ENCODE data around the gene CHRND.

Gene CHRND

DNA sequence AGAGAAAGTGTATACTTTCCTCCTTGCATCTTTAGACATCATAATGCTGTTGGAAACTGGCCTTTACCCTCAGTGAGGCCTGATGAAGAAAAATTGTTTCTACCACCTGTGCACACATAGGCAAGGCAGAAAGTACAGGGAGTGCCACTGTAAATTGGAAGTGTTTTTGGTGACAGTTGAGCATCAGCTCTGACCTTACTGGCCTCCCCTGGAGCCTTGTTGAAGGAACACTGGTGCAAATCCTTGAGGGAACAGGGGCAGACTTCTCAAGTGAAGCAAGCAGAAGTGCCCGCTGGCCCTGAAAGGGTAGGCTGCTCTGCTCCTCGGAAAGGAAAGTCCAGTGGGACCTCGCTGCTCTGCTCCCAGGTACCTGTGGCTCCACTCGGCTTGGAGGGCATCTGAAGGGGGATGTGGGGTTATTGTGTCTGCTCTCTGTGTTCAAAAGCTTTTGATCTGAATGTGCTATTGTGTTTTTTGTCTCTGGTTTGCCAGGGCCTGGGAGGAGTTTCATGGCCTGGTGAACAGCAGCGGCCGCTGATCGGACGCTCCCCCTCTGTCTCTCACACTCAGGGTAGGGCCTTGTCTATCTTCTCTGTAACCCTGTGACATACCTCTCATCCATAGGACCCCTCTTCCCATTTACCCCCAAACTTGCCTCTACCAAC lies 47.9 kb downstream of the CHRND start:
- Histone ChIP-seq H3K27ac (no peak overlapping the region), H3K4me3 (IDR thresholded peaks at IDR 0.05; ENCODE audit: insufficient read depth, low read depth, low read length) (no peak overlapping the region), H3K36me3 (ENCODE audit: insufficient read depth) (no peaks in the 10 kb centered on the region), H3K79me2 (ENCODE audit: insufficient read depth, low read depth) (no peaks in the 10 kb centered on the region), H3K27me3 (ENCODE audit: insufficient read depth, low read depth) (no peaks in the 10 kb centered on the region), H3K9ac (no peak overlapping the region), H2AFZ (ENCODE audit: low read depth) (no peak overlapping the region), H3K4me1 (ENCODE audit: low read depth, poor library complexity, severe bottlenecking) (no peaks in the 10 kb centered on the region), H3K4me2 (no peak overlapping the region), H4K20me1 (ENCODE audit: insufficient read depth) (no peaks in the 10 kb centered on the region)
- TF ChIP-seq, protein P1, sequence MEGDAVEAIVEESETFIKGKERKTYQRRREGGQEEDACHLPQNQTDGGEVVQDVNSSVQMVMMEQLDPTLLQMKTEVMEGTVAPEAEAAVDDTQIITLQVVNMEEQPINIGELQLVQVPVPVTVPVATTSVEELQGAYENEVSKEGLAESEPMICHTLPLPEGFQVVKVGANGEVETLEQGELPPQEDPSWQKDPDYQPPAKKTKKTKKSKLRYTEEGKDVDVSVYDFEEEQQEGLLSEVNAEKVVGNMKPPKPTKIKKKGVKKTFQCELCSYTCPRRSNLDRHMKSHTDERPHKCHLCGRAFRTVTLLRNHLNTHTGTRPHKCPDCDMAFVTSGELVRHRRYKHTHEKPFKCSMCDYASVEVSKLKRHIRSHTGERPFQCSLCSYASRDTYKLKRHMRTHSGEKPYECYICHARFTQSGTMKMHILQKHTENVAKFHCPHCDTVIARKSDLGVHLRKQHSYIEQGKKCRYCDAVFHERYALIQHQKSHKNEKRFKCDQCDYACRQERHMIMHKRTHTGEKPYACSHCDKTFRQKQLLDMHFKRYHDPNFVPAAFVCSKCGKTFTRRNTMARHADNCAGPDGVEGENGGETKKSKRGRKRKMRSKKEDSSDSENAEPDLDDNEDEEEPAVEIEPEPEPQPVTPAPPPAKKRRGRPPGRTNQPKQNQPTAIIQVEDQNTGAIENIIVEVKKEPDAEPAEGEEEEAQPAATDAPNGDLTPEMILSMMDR (conservative IDR thresholded peaks at IDR 0.05; ENCODE audit: low read depth, low read length) = no peak

DNA sequence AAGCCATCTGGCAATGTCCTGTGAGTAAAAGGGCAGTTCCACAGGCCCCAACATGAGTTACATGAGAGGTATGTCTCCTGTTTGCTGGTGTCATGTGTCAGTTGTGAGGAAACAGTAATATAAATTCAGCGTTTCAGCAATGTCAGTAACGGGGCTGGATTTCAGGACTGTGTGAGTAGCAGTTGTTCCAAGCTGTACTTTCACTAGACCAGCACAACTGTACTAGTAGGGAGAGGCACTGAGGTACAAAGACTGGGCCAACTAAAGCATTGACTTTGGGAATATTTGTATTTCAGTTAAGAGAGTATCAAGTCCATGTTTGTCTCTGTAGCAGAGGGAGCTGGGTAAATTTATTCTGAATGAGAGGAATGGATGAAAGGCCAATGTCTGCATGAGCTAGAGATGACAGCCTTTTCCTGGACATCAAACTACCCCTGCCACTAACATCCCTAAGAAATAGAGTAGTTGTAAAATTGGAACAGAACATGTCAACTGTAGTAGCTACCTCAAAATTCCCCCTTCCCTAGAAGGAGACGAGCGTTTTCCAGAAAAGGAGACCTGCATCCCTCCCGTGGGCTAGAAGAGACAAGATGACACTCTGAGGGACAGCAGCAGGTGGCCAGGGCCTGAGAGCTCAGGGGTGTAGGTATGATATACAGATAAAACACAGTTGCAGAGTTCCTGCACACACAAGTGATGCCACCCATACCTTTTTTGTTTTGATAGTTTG lies 48.9 kb downstream of the CHRND start:
- no peaks in the 10 kb centered on the region for H3K4me1 ChIP-seq (ENCODE audit: low read depth, poor library complexity, severe bottlenecking)
- H3K9ac ChIP-seq = no peak overlapping the region
- H3K4me3 ChIP-seq (IDR thresholded peaks at IDR 0.05; ENCODE audit: insufficient read depth, low read depth, low read length) = no peak overlapping the region
- no peak overlapping the region for H3K27ac ChIP-seq
- H3K36me3 ChIP-seq (ENCODE audit: insufficient read depth) = no peaks in the 10 kb centered on the region
- TF ChIP-seq, protein P1 (conservative IDR thresholded peaks at IDR 0.05; ENCODE audit: low read depth, low read length) = no peak
- no peaks in the 10 kb centered on the region for H3K27me3 ChIP-seq (ENCODE audit: insufficient read depth, low read depth)
- H3K4me2 ChIP-seq = no peak overlapping the region
- no peaks in the 10 kb centered on the region for H4K20me1 ChIP-seq (ENCODE audit: insufficient read depth)
- H3K79me2 ChIP-seq (ENCODE audit: insufficient read depth, low read depth) = no peaks in the 10 kb centered on the region
- no peak overlapping the region for H2AFZ ChIP-seq (ENCODE audit: low read depth)

DNA sequence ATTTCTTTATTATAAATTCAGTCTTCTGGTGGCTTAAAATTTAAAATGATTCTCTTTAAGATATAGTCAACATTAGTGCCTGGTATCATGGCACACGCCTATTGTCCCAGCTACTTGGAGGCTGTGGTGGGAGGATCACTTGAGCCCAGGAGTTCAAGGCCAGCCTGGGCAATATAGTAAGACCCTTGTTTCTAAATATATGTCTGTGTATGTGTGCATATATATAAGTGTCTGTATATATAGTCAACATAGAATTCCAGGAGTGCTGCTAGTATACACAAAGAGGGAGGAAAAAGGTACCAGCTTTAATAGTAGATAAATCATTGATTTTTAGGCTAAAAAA lies 49.4 kb downstream of the CHRND start:
- H3K9ac ChIP-seq = no peak overlapping the region
- no peaks in the 10 kb centered on the region for H3K79me2 ChIP-seq (ENCODE audit: insufficient read depth, low read depth)
- no peak overlapping the region for H2AFZ ChIP-seq (ENCODE audit: low read depth)
- no peaks in the 10 kb centered on the region for H3K27me3 ChIP-seq (ENCODE audit: insufficient read depth, low read depth)
- H3K4me3 ChIP-seq (IDR thresholded peaks at IDR 0.05; ENCODE audit: insufficient read depth, low read depth, low read length) = no peak overlapping the region
- TF ChIP-seq, protein P1 (conservative IDR thresholded peaks at IDR 0.05; ENCODE audit: low read depth, low read length) = no peak
- no peaks in the 10 kb centered on the region for H3K4me1 ChIP-seq (ENCODE audit: low read depth, poor library complexity, severe bottlenecking)
- H4K20me1 ChIP-seq (ENCODE audit: insufficient read depth) = no peaks in the 10 kb centered on the region
- H3K36me3 ChIP-seq (ENCODE audit: insufficient read depth) = no peaks in the 10 kb centered on the region
- no peak overlapping the region for H3K4me2 ChIP-seq
- H3K27ac ChIP-seq = no peak overlapping the region

DNA sequence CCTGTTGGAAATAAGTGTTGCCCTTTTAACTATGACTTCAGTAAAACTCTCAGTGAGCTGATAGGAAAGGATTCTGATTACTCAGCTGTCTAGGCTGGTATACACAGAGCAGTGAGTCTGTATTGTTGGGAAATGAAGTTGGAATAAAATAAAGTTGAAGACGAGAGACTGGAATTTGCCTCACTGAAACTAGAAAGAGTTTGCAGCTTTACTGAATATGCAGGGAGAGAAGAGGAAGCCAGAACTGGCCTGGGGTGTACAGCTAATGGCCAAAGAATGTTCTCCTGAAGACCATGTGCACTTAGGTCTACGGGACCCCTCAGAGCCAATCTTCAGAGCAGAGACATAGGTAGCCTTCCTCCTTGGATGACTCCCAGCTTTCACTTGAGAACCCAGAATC lies 51.0 kb downstream of the CHRND start:
- Histone ChIP-seq H3K9ac (no peak overlapping the region), H3K4me2 (no peak overlapping the region), H3K27ac (no peak overlapping the region), H3K27me3 (ENCODE audit: insufficient read depth, low read depth) (no peaks in the 10 kb centered on the region), H3K4me3 (IDR thresholded peaks at IDR 0.05; ENCODE audit: insufficient read depth, low read depth, low read length) (no peak overlapping the region), H3K36me3 (ENCODE audit: insufficient read depth) (no peaks in the 10 kb centered on the region), H4K20me1 (ENCODE audit: insufficient read depth) (no peaks in the 10 kb centered on the region), H3K4me1 (ENCODE audit: low read depth, poor library complexity, severe bottlenecking) (no peaks in the 10 kb centered on the region), H3K79me2 (ENCODE audit: insufficient read depth, low read depth) (no peaks in the 10 kb centered on the region), H2AFZ (ENCODE audit: low read depth) (no peak overlapping the region)
- TF ChIP-seq, protein P1 (conservative IDR thresholded peaks at IDR 0.05; ENCODE audit: low read depth, low read length) = no peak

All from KMS-11 (cell line).